Peyer's patch (tissue), 4 donors: ENCODE data around the gene MTCL1. TPM values are rescaled to one million over a fixed set of nuclear protein-coding genes. Genes with fewer than 3 reads are reported as not detected.

Source experiments
- DNase-seq, 3 donors: peaks; one replicate each; pipeline ENCODE4 v3.0.0-alpha.2; 2017 to 2019
- H3K27ac ChIP-seq, 4 donors: fragments of 200-600 bp; sonication (generic); one replicate each; pipeline ENCODE4 v1.5.1; 2016 to 2019
- H3K27me3 ChIP-seq, 2 donors: fragments of 200-600 bp; sonication (generic); one replicate each; pipeline ENCODE4 v1.5.1; 2019
- H3K36me3 ChIP-seq, 3 donors: fragments of 200-600 bp; sonication (generic); one replicate each; pipeline ENCODE4 v1.5.1; 2016 to 2019
- H3K4me1 ChIP-seq, 4 donors: fragments of 200-600 bp; sonication (generic); one replicate each; pipeline ENCODE4 v1.5.1; 2016 to 2019
- H3K4me3 ChIP-seq, 4 donors: fragments of 200-600 bp; sonication (generic); 1 replicate in 3 of 4; 2 replicates in 1 of 4; pipeline ENCODE4 v1.5.1; 2016 to 2019; ENCODE audit warnings: mild to moderate bottlenecking in 1 of 4
- H3K9me3 ChIP-seq, 4 donors: fragments of 200-600 bp; sonication (generic); one replicate each; pipeline ENCODE4 v1.5.1; 2016 to 2019; ENCODE audit warnings: mild to moderate bottlenecking in 1 of 4
- CTCF ChIP-seq, 6 experiments: fragments of 450-650 bp in 4 of 6; fragments of 200-600 bp in 2 of 6; sonication (generic) in 1 of 6; IDR thresholded peaks; one replicate each; pipeline ENCODE4 v1.5.1; 2017 to 2019; ENCODE audit warnings: antibody characterized with exemption in 6 of 6, mild to moderate bottlenecking in 3 of 6, moderate library complexity in 1 of 6
- POLR2A ChIP-seq, 2 donors: fragments of 450-650 bp; IDR thresholded peaks; one replicate each; pipeline ENCODE4 v1.5.1; 2017; ENCODE audit warnings: antibody characterized with exemption in 2 of 2, mild to moderate bottlenecking in 2 of 2, moderate library complexity in 2 of 2
- total RNA-seq, 4 donors: library from RNA; depleted of rRNA; stranded (reverse); fragments of >200 nt; gene quantifications; one replicate each; pipeline ENCODE4 v1.1.0, GENCODE V29; 2016

MTCL1 gene
- total RNA-seq, 4 donors from 2014 or later = 4.2 to 27.2 (median 6.3) TPM

GRCh38 chr18:8806798-8807487 is 101.6 kb downstream of the MTCL1 start:
- H3K4me3 ChIP-seq = no peak overlapping the region
- TF ChIP-seq CTCF (IDR thresholded peaks at IDR 0.05) (no peak), POLR2A (IDR thresholded peaks at IDR 0.05) (no peak)
- no peaks in the 10 kb centered on the region for H3K4me1 ChIP-seq
- H3K36me3 ChIP-seq = no peaks in the 10 kb centered on the region
- DNase-seq = no peak
- no peak overlapping the region for H3K27ac ChIP-seq
- H3K27me3 ChIP-seq = no peaks in the 10 kb centered on the region
- H3K9me3 ChIP-seq = no peaks in the 10 kb centered on the region

DNA sequence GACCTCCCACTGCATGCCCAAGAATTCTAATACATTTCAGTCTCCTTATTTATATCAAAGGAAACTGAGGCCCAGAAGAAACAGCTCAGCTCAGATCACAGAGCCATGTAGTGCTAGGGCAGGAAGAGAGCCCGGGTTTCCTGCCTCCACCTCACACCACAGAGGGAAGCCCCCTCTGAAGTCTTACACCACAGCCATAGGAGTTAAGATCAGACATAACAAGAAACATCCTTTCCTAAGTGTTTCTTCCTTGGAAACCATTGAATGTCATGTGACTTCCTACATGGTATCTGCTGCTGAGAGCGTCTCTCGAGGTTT is 102.1 kb downstream of the MTCL1 start:
- Histone ChIP-seq H3K4me3 (no peak overlapping the region), H3K36me3 (no peaks in the 10 kb centered on the region), H3K27ac (no peak overlapping the region), H3K4me1 (no peaks in the 10 kb centered on the region), H3K9me3 (no peaks in the 10 kb centered on the region), H3K27me3 (no peaks in the 10 kb centered on the region)
- no peak for TF ChIP-seq CTCF (IDR thresholded peaks at IDR 0.05)
- TF ChIP-seq POLR2A (IDR thresholded peaks at IDR 0.05) = no peak
- DNase-seq = no peak

DNA sequence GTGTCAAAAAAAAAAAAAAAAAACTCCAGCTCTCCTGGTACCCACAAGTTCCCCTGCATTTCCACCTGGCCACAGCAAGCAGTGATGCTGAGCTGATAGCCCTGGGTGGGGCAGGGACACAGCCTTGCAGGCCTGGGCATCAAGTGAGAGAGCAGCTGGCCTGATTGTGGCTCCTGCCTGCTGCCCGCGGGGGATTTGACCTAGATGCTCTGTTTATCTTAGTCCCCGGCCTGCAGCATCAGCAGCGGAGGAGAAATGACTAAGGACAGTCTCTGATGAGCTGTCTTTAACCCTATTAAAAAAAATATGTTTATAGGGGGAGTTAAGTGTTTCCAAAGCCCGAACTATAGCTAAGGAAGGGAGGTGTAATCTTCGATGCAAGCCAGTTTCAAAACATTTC is 102.6 kb downstream of the MTCL1 start:
- Histone ChIP-seq H3K4me3 (no peak overlapping the region), H3K36me3 (no peaks in the 10 kb centered on the region), H3K27me3 (no peaks in the 10 kb centered on the region), H3K4me1 (no peaks in the 10 kb centered on the region), H3K27ac (no peak overlapping the region), H3K9me3 (no peaks in the 10 kb centered on the region)
- TF ChIP-seq CTCF (IDR thresholded peaks at IDR 0.05) (no peak), POLR2A (IDR thresholded peaks at IDR 0.05) (no peak)
- no peak for DNase-seq

- DNase-seq = no peak
- H3K4me3 ChIP-seq = no peak overlapping the region
- no peaks in the 10 kb centered on the region for H3K9me3 ChIP-seq
- no peak overlapping the region for H3K27ac ChIP-seq
- no peaks in the 10 kb centered on the region for H3K27me3 ChIP-seq
- no peaks in the 10 kb centered on the region for H3K36me3 ChIP-seq
- TF ChIP-seq POLR2A (IDR thresholded peaks at IDR 0.05) (no peak), CTCF (IDR thresholded peaks at IDR 0.05) (no peak)
- no peaks in the 10 kb centered on the region for H3K4me1 ChIP-seq
These were observed 104.2 kb downstream of the MTCL1 start for GRCh38 chr18:8809514-8809913.

- no peak overlapping the region for H3K27ac ChIP-seq
- H3K36me3 ChIP-seq = no peaks in the 10 kb centered on the region
- H3K9me3 ChIP-seq = no peaks in the 10 kb centered on the region
- TF ChIP-seq CTCF (IDR thresholded peaks at IDR 0.05) = no peak
- TF ChIP-seq POLR2A (IDR thresholded peaks at IDR 0.05) = no peak
- no peaks in the 10 kb centered on the region for H3K27me3 ChIP-seq
- H3K4me1 ChIP-seq = no peaks in the 10 kb centered on the region
- no peak for DNase-seq
- no peak overlapping the region for H3K4me3 ChIP-seq
These were observed 104.8 kb downstream of the MTCL1 start for GRCh38 chr18:8810157-8810556.

- Histone ChIP-seq H3K36me3 (no peaks in the 10 kb centered on the region), H3K27ac (no peak overlapping the region), H3K27me3 (no peaks in the 10 kb centered on the region), H3K9me3 (no peaks in the 10 kb centered on the region), H3K4me3 (no peak overlapping the region), H3K4me1 (no peaks in the 10 kb centered on the region)
- DNase-seq = no peak
- no peak for TF ChIP-seq POLR2A (IDR thresholded peaks at IDR 0.05)
- TF ChIP-seq CTCF (IDR thresholded peaks at IDR 0.05) = no peak
These were observed 105.8 kb downstream of the MTCL1 start for GRCh38 chr18:8811115-8811514.
